GM12892 (cell line): Measurements from ENCODE around the gene ECT2.

ENCODE experiments used
- POLR2A ChIP-seq: IDR thresholded peaks from 2 replicates; pipeline ENCODE4 v1.6.1; 2011; ENCODE audit warnings: low read depth, low read length, control low read depth
- TAF1 ChIP-seq: IDR thresholded peaks from 2 replicates; pipeline ENCODE4 v1.6.1; 2011; ENCODE audit warnings: low read depth, mild to moderate bottlenecking, control low read depth, low read length, borderline replicate concordance

- TF ChIP-seq POLR2A = no peak
- no peak for TF ChIP-seq TAF1
These were observed 714 bp downstream of the ECT2 start for GRCh38 chr3:172751175-172751704.
